HG03520 (cell line): ENCODE data around the gene SLC2A11.
A peak's percentile ranks its signal among the peaks of the same experiment; 100 is the strongest.
"Not testable (repeated sequence)": the region's sequence is repeated elsewhere in the genome, so short reads cannot be mapped to it uniquely, and the experiment has no call there.

ENCODE experiments used
- ATAC-seq: cut with Tn5 transposase; IDR thresholded peaks from one replicate; pipeline ENCODE4 v1.9.1; 2021; ENCODE audit warnings: mild to moderate bottlenecking, moderate library complexity; ENCODE audit not compliant: unreplicated experiment

SLC2A11 gene

DNA sequence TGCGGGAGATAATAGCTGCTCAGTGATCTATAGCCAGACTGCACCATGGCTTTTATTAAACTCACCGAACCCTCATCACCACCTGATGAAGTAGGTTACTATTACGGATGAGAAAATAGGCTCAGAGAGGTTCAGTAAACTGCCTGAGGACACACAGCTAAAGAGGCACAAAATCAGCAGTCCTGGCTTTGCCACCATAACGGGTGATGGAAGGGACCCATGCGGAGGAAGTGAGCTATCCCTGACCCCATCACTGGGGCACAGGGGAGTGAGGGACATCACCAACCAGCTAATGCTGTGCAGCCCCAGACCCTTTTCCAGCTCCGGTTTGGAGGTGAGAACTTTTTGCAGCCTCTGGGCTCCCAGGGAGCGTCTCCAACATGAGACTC, 11.6 kb upstream of the SLC2A11 start:
- ATAC-seq: no peak

DNA sequence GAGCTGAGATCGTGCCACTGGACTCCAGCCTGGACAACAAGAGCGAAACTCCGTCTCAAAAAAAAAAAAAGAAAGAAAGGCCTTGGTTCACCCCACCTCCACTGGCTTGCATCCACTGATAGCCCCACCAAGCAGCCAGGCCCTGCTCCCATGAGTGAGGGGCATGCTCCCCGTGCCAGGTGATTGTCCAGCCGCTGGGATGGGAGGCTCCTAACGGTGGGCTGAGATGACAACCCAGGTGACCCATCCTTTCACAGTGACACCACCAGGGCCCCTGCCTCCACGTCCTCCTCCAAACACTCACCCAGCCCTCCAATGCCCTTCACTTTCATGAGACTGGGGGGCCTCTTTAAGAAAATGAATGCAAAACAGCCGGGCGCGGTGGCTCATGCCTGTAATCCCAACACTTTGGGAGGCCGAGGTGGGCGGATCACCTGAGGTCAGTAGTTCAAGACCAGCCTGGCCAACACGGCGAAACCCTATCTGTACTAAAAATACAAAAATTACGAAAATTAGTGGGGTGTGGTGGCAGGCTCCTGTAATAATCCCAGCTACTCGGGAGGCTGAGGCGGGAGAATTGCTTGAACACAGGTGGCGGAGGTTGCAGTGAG, 10.3 kb upstream of the SLC2A11 start:
- ATAC-seq: no peak

DNA sequence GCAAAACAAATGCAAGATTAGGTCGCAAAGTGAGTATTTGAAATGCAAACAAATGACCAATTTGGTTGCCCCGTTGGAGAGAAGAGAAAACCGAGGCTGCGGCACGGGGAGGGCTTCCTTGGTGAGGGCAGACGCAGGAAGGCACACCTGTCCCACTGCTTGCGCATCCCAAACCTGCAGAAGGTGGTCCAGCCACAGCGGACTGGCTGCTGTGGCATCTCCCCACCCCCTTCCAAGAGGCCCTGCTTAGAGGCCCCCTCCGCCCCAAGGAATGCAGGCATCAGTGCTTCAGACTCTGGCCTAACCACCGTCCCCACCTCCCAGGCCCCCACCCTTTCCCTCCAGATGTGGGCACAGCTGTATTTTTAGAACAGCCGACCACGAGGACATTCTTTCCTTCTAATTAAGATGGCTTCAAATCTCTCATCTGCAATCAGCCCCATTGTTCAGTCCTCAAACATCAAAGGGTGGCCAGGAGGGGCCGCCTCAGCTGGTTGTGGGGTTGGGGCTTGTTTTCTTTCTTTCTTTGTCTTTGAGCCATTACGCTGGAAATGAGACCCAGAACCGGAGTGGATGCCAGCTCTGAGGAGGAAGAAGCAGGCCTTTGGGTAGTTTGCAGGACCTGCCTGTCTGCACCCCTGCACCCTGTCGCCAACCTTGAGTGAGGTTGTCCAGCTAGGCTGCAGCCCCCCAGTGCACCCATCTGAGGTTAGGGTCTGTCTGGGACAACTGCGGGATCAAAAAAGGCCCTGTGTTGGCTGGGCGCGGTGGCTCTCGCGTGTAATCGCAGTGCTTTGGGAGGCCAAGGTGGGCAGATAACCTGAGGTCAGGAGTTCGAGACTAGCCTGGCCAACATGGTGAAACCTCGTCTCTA, 9.4 kb upstream of the SLC2A11 start:
- ATAC-seq: no peak

DNA sequence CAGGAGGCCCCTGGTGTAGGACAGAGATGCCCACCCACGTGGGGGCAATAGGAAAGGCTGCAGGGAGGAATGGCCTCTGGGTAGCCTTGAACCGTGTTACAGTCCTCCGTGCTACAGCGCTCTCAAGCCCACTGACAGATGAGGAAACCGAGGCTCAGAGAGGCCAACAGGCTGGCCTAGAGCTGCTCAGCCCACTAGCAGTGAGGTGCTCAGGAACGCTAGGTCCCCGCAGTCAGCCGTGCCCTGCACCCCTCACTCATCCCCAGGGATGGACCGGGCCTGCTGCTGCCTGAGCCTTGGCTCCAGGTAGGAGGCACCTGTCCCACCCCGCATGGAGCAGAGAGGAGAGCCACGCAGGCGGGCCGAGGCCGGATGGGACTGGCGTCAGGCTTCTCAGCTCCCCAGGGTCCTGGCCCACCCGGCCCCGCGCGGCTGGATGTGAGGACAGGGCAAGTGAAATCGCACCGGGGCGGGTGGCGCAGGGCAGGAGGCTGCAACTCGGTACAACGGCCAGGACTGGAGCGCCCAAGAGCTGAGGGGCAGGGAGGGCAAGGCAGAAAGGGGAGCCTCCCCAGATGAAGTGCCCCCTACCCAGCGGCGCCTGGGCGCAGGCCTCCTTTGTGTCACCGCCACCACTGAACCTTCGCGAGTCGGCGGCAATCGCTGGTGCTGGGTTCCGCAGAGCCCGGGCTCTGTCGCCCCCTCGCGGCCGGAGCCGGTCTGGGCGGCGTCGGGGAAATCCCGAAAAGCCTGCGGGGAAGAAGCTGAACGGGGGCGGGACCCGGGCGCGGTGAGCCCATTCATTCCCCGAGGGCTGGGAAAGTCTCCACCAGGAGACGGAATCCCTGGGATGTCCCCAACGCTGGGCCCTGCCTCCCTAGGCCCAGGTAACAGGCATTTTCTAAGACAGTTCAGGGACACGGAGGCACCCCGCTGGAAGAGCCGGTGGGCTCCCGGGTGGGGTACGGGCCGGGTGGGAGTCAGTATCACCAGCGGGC, 8.4 kb upstream of the SLC2A11 start:
- no peak for ATAC-seq

DNA sequence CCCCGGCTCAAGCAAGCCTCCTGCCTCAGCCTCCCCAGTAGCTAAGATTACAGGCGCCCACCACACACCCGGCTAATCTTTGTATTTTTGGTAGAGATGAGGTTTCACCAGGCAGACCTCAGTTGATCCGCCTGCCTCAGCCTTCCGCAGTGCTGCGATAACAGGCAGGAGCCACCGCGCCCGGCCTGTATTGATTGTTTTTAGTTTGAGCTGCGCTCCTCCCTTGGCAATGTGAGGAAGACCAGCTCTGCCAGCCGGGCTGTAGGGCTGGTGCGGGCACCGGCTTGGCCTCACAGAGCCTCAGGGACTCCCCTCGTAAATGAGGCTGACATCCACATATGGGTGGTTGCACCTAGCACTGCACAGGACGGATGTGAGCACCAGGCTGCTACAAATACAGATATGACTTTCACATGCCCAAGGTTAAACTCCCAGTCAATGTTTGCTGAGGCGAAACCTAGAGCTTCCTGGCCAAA, 7.5 kb upstream of the SLC2A11 start:
- no peak for ATAC-seq

DNA sequence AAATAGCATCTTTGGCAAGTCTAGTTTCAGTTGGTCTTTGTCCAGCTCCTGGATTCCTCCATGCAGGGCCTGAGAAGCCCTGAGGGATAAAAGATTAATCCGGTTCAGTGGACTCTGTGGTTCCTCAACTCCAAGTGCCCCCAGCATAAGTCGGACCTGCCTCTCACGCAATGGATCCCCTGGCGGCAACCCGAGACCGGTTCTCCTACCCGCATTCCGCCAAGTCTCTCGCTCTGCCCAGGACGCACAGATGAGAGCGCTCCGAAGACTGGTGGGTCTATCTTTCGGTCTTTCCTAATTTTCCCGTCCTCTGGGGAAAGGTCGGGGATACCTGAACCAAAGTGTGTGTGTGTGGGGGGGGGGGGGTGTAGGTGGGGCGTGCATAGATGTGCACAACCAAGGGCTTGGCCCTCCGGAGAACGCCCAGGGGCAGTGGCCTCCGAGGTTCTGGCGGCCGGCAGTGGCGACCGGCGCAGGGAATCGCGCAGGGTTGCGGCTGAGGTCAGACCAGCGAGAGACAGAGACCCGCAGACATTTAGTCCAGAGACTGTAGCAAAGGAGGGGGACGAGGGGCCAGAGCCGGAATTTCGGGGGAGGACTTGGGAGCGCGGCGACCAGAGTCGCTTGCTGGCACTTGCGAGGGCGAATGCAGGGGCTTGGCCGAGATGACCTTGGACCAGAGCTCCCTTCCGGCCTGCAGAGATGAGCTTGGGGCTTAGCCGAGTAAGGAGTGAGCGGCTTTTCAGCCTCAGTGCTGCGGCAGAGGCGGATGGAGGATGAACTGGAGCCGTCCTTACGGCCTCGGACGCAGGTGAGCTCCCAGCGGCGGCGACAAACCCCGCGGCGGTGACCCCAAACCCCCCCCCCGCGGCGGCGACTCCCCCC, 712 bp upstream of the SLC2A11 start:
- peak; percentile 12 for ATAC-seq

DNA sequence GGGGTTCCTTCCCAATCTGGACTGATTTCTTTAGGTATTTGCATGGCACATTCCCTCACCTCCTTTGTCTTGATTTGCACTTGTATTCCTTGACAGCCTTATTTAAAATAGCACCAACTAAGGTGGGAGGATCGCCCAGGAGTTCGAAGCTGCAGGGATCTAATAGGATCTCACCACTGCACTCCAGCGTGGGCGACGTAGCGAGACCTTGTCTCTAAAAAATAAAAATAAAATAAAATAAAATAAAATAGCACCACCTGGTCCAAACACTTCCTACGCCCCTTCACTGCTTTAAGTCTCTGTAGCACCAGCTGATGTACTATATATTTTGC, 775 bp downstream of the SLC2A11 start:
- ATAC-seq: no peak

DNA sequence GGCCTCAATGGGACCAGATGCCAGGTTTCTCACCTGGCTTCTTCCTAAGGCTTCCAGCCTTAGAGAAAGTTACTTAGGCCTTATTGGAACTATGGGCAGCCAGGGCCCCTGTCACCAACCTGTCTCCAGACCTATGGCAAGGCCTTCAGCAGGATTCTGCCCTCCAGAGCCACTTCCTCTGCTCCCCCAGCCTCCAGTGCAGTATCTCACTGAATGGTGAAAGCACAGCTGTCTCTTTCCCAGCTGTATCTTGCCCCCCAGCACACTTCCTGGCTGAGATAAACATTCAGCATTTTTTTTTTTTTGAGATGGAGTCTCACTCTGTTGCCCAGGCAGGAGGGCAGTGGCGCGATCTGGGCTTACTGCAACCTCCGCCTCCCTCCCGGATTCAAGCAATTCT, 1.5 kb downstream of the SLC2A11 start:
- ATAC-seq: no peak

DNA sequence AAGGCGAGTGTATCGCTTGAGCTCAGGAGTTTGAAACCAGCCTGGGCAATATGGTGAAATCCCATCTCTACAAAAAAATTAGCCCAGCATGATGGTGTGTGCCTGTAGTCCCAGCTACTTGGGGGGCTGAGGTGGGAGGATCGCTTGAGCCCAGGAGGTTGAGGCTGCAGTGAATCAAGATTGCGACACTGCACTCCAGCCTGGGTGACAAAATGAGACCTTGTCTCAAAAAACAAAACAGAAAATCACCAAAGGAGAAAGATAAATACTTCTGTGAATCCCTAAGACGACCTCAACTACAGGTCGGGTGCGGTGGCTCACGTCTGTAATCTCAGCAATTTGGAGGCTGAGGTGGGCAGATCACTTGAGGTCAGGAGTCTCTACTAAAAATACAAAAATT, 2.5 kb downstream of the SLC2A11 start:
- not testable (repeated sequence) for ATAC-seq

DNA sequence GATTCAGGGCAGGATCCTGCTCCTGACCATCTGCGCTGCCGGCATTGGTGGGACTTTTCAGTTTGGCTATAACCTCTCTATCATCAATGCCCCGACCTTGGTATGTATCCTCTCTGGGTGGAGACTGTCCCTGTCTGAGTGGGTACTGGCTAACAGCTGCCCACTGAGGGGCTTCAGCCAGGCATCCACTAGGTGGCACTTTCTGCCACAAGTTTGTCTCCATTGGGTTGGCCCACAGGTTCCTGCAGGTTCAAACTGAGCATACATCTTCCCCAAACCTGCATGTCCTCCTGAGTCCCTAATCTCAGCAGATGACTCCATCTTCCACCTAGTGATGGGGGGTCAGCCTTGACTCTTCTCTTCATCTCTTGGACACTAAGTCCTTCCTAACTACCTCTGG, 4.4 kb downstream of the SLC2A11 start:
- ATAC-seq: no peak

DNA sequence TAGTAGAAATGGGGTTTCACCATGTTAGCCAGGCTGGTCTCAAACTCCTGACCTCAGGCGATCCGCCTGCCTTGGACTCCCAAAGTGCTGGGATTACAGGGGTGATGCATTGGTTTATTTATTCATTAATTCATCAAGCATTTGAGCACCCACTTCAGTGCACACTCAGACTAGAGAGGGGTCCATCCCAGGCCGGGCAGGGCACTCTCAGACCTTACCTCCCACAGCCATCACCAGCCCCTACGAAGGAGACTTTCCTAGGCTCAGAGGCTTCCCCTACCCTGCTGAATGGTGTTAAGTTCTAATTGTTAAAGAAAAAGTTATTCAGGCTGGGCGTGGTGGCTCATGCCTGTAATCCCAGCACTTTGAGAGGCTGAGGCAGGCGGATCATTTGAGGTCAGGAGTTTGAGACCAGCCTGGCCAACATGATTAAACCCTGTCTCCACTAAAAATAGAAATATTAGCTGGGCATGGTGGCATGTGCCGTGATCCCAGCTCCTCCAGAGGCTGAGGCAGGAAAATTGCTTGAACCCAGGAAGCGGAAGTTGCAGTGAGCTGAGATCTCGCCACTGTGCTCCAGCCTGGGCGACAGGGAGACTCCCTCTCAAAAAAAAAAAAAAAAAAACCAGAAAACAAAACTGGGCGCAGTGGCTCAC, 7.0 kb downstream of the SLC2A11 start:
- not testable (repeated sequence) for ATAC-seq

DNA sequence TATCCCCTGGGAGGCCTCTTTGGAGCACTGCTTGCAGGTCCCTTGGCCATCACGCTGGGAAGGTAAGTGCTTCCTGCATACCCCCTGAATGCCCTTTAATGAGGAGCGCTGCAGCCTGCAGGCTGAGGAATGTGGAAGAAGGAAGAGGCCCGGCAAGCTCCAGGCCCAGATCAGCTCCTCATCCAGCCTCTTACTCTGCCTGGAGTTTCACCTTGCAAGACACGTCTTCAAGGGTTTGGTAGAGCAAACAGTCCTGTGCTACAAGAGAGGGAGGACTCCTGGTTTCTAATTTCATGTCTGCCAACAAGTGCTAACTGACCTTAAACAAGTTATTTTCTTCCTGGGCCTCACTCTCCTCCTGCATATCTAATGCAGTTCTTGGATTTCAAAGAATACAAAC, 10.9 kb downstream of the SLC2A11 start:
- ATAC-seq: no peak

DNA sequence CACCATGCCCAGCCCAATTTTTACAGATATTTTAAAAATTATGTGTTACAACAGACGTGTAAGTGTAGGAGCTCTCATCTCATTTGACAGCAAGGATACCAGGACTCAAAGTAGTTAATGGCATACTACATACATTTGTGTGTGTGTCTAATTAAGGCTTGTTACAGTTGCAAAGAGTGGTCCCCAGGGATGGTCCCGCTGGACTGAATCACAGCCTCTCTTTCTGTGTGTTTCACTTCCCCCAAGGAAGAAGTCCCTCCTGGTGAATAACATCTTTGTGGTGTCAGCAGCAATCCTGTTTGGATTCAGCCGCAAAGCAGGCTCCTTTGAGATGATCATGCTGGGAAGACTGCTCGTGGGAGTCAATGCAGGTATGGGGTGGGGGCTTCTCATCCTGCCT, 17.2 kb downstream of the SLC2A11 start:
- no peak for ATAC-seq

DNA sequence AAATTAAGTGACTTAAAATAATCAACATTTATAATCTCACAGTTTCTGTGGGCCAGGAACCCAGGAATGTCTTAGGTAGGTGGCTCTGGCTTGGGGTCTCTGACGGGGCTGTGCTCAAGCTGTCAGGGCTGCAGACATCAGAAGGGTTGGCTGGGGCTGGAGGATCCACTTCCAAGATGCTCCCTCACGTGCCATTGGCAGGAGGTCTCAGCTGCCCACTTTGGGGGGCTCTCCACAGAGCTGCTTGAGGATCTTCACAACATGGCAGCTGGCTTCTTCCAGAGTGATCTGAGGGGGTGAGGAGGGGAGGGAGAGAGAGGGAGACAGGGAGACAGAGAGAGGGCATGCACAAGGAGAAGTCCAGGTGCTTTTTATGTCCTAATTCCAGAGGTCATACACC, 18.1 kb downstream of the SLC2A11 start:
- ATAC-seq: no peak

DNA sequence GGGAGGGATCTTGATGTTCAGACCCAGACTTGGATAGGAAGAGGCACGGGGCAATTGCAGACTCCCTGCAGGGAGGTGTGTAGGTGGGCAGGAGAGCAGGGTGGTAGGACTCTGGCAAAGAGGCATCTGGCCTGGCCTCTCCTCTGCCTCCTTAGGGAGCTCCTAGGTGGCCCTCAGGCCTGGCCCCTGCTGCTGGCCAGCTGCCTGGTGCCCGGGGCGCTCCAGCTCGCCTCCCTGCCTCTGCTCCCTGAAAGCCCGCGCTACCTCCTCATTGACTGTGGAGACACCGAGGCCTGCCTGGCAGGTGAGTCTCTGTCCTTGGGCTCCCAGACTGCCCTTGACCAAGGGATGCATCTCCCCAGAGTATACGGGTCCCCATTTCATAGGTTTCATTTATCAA, 19.9 kb downstream of the SLC2A11 start:
- no peak for ATAC-seq

DNA sequence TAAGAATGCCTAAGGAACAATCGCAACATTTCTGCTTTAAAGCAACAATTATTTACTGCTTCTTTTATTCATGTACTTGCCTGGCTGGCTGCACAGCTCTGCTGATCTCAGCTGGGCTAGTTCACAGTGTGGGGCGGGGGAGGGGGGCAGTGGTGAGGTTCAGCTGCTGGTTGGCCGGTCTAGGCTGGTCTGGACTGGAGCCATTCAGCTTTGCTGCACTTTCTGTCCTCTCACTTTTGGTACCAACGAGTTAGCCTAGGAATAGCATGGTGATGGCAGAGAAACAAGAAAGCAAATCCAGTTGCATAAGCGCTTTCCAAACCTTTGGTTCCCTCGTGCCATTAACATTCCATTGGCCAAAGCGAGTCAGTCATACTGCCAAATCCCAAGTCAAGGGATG, 20.5 kb downstream of the SLC2A11 start:
- ATAC-seq: no peak

DNA sequence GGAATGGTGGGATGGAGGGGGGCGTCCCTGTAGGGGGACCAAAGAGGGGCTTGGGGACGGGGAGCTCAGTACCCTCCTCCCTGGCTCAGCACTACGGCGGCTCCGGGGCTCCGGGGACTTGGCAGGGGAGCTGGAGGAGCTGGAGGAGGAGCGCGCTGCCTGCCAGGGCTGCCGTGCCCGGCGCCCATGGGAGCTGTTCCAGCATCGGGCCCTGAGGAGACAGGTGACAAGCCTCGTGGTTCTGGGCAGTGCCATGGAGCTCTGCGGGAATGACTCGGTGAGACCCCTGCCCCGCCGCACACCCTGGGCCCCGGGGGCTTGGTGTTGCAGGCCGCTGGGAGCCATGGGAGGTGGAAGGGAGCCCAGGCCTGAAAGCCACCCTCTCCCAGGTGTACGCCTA, 24.7 kb downstream of the SLC2A11 start:
- no peak for ATAC-seq

DNA sequence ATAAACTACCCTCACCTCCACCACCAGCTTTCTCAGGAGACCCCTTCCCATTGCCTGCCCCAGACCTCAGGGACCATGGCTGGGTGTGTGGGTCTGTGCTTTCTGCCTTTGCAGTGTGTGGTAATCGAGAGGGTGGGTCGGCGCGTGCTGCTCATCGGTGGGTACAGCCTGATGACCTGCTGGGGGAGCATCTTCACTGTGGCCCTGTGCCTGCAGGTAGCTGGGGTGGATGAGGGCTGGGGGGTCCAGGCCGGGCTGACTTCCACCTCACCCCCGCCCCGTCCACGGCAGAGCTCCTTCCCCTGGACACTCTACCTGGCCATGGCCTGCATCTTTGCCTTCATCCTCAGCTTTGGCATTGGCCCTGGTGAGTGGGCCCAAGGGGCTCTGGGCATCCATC, 26.0 kb downstream of the SLC2A11 start:
- ATAC-seq: no peak

DNA sequence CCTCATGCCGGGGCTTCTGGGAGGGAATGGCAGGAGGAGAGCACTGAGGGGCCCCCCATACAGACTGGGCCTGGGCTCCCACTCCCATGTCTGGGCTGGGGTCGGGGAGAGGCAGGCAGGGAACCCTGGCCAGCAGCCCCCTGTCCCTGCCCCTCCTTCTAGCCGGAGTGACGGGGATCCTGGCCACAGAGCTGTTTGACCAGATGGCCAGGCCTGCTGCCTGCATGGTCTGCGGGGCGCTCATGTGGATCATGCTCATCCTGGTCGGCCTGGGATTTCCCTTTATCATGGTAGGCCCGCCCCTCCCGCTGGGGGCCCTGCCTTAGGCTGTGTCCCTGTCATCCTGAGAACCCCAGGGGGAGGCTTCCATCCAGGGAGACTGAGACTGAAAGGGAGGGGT, 26.5 kb downstream of the SLC2A11 start:
- ATAC-seq: no peak
